HG03558 (cell line): Measurements from ENCODE around the gene WSB1.

Source experiments
- ATAC-seq: cut with Tn5 transposase; IDR thresholded peaks from one replicate; pipeline ENCODE4 v1.9.1; 2021; ENCODE audit warnings: moderate number of reproducible peaks; ENCODE audit not compliant: unreplicated experiment; ENCODE audit errors: extremely low read depth

WSB1 gene

GRCh38 chr17:27353461-27354050 lies 59.6 kb downstream of the WSB1 start:
- peak; percentile 80 for ATAC-seq

- ATAC-seq = no peak
Measured at GRCh38 chr17:27354051-27354490, 60.2 kb downstream of the WSB1 start.

GRCh38 chr17:27354491-27355081 lies 60.7 kb downstream of the WSB1 start:
- no peak for ATAC-seq

GRCh38 chr17:27355419-27355818 lies 61.5 kb downstream of the WSB1 start:
- ATAC-seq = no peak

- no peak for ATAC-seq
Measured at GRCh38 chr17:27356091-27356705, 62.3 kb downstream of the WSB1 start.

GRCh38 chr17:27357236-27357635 lies 63.3 kb downstream of the WSB1 start:
- no peak for ATAC-seq

GRCh38 chr17:27360507-27360906 lies 66.6 kb downstream of the WSB1 start:
- ATAC-seq = no peak

- ATAC-seq = no peak
Measured at GRCh38 chr17:27361695-27362094, 67.8 kb downstream of the WSB1 start.

- ATAC-seq = no peak
Measured at GRCh38 chr17:27362503-27362902, 68.6 kb downstream of the WSB1 start.

GRCh38 chr17:27362909-27363308 lies 69.0 kb downstream of the WSB1 start:
- ATAC-seq = no peak

GRCh38 chr17:27363326-27363725 lies 69.4 kb downstream of the WSB1 start:
- ATAC-seq = no peak
